Measurements from ENCODE around the gene S100P.

DNA sequence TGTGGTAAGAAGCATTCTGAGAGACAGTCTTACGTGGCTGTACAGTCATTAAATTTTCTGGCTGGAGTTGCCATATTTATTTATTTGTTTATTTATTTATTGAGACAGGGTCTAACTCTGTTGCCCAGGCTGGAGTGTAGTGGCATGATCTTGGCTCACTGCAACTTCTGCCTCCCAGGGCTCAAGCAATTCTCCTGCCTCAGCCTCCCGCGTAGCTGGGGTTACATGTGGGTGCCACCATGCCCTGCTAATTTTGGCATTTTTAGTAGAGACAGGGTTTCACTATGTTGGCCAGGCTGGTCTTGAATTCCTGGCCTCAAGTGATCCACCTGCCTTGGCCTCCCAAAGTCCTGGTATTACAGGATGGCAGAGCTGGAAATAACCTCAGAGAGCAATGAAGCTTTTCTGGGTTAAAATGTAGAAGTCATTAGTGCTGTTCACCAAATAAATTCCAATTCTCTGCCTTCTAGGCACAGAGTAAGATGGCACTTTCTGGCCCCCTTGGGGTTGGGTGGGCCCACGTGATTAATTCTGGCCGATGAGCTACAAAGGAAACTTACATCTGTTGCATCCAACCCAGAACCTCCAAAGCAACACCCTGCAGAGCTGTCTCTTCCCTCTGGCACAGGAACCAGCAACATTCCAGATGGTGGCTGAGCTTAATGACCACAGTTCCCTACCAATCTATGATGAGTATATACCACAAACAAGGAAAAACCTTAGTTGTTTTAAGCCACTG, 48.7 kb upstream of the S100P start:
- no peak for TF ChIP-seq EZH2 (IDR thresholded peaks at IDR 0.05; ENCODE audit: insufficient read depth, poor library complexity, severe bottlenecking)
- TF ChIP-seq EZH2phosphoT487 (IDR thresholded peaks at IDR 0.05; ENCODE audit: insufficient read depth, low read depth) = no peak

All from GM23248 (cell line).